K562 (cell line): Measurements from ENCODE around the gene HDLBP. TPM values are rescaled to one million over a fixed set of nuclear protein-coding genes. Genes with fewer than 3 reads are reported as not detected.

Source experiments
- ATAC-seq: fragments of 200-7000 bp; cut with Tn5 transposase; 3 replicates; pipeline ENCODE4 v1.9.1; 2020; ENCODE audit warnings: moderate library complexity
- BruUV-seq: library from RNA; stranded (reverse); fragments of 400-500 nt; replicated peaks from 2 replicates; lab custom pipeline; 2021; lab: Mats Ljungman, UMichigan
- CTCF ChIA-PET: fragments of 300-600 bp; formaldehyde crosslinking; extraction: SDS; loops from one replicate; lab custom pipeline; 2021; ENCODE audit warnings: low intra/inter-chr PET ratio; lab: Yijun Ruan, JAX
- POLR2A ChIA-PET: fragments of 300-600, 350-650 bp; sonication (Branson Sonifier 250); formaldehyde crosslinking; extraction: SDS; loops from one replicate; lab custom pipeline; 2021; ENCODE audit warnings: antibody characterized with exemption, inconsistent platforms; lab: Yijun Ruan, JAX
- DNase-seq, 4 experiments: peaks; one replicate each; pipeline versions ENCODE4 v3.0.0 to v3.0.0-alpha.2; 2011 to 2018; ENCODE audit warnings: low spot score in 3 of 4, mixed read lengths in 3 of 4; ENCODE audit errors: extremely low read depth in 1 of 4
- FAIRE-seq: peaks from 2 replicates; lab custom pipeline; 2011; peaks lifted over from hg19 to GRCh38; lab: Jason Lieb, UNC
- H2AFZ ChIP-seq: 2 replicates; pipeline ENCODE4 v1.6.0; 2011; ENCODE audit warnings: low read depth, low read length, control low read depth, inconsistent platforms
- H3K27ac ChIP-seq: fragments of 200-600 bp; 3 replicates; pipeline ENCODE4 v1.8.0; 2011; ENCODE audit warnings: low read depth, mild to moderate bottlenecking, control low read depth, inconsistent platforms, low read length, moderate library complexity, mixed read lengths; ENCODE audit errors: extremely low read depth
- H3K27me3 ChIP-seq, 2 experiments: fragments of 300-600 bp in 1 of 2; 2 replicates in 1 of 2; 3 replicates in 1 of 2; pipeline versions ENCODE4 v1.6.0 to v1.8.0; 2011; ENCODE audit warnings: inconsistent platforms in 2 of 2, low read length in 2 of 2, mild to moderate bottlenecking in 1 of 2, mixed read lengths in 1 of 2, moderate library complexity in 1 of 2; ENCODE audit not compliant: control insufficient read depth in 2 of 2, insufficient read depth in 2 of 2
- H3K36me3 ChIP-seq: fragments of 300-600 bp; 3 replicates; pipeline ENCODE4 v1.8.0; 2011; ENCODE audit warnings: mild to moderate bottlenecking, low read length, inconsistent platforms; ENCODE audit not compliant: control insufficient read depth, insufficient read depth
- H3K4me1 ChIP-seq, 2 experiments: fragments of 200-600 bp in 1 of 2; replicated peaks in 1 of 2; 2 replicates in 1 of 2; 3 replicates in 1 of 2; pipeline versions ENCODE4 v1.5.1 to v1.8.0; 2011; ENCODE audit warnings: inconsistent platforms in 2 of 2, low read length in 2 of 2, mild to moderate bottlenecking in 1 of 2, mixed read lengths in 1 of 2, moderate library complexity in 1 of 2; ENCODE audit not compliant: control insufficient read depth in 2 of 2, insufficient read depth in 2 of 2
- H3K4me2 ChIP-seq: 2 replicates; pipeline ENCODE4 v1.6.1; 2011; ENCODE audit warnings: low read length, control low read depth, inconsistent platforms, mixed read lengths; ENCODE audit not compliant: insufficient read depth
- H3K4me3 ChIP-seq: fragments of 200-600 bp; sonication (generic), shearing (Covaris generic); 2 replicates; pipeline ENCODE4 v1.5.1; 2016; ENCODE audit warnings: control low read depth, inconsistent platforms
- H3K79me2 ChIP-seq: fragments of 200-600 bp; 3 replicates; pipeline ENCODE4 v1.8.0; 2011; ENCODE audit warnings: low read length, inconsistent platforms; ENCODE audit not compliant: control insufficient read depth, insufficient read depth
- H3K9ac ChIP-seq, 2 experiments: 2 replicates each; pipeline versions ENCODE4 v1.6.0 to v1.6.1; 2011; ENCODE audit warnings: low read depth in 2 of 2, low read length in 2 of 2, control low read depth in 1 of 2, inconsistent platforms in 1 of 2, mild to moderate bottlenecking in 1 of 2, mixed read lengths in 1 of 2; ENCODE audit not compliant: insufficient read depth in 1 of 2
- H3K9me1 ChIP-seq: one replicate; pipeline ENCODE4 v1.6.0; 2011; ENCODE audit warnings: inconsistent platforms, mild to moderate bottlenecking, low read length, moderate library complexity; ENCODE audit not compliant: control insufficient read depth, insufficient read depth
- H3K9me3 ChIP-seq: replicated peaks from 2 replicates; pipeline ENCODE4 v1.5.1; 2011; ENCODE audit warnings: low read depth, low read length, inconsistent platforms; ENCODE audit not compliant: control insufficient read depth, insufficient read depth
- H4K20me1 ChIP-seq: replicated peaks from 2 replicates; pipeline ENCODE4 v1.6.1; 2011; ENCODE audit warnings: low read length, inconsistent platforms, mixed read lengths; ENCODE audit not compliant: control insufficient read depth, insufficient read depth
- ESRRB ChIP-seq: fragments of 250-450 bp; sonication (Bioruptor Pico); IDR thresholded peaks from 2 replicates; pipeline ENCODE4 v1.5.0; 2020; ENCODE audit warnings: mild to moderate bottlenecking, moderate library complexity, borderline replicate concordance
- FOXJ2 ChIP-seq: fragments of 200-800 bp; sonication (Bioruptor generic); IDR thresholded peaks from 2 replicates; pipeline ENCODE4 v1.6.1; 2016; ENCODE audit warnings: missing genetic modification characterization, missing compliant biosample characterization
- MCM2 ChIP-seq: fragments of 450-650 bp; IDR thresholded peaks from 2 replicates; pipeline ENCODE4 v1.6.1; 2017; ENCODE audit warnings: low read depth, mild to moderate bottlenecking
- TCF7L2 ChIP-seq: fragments of 150-350 bp; IDR thresholded peaks from 2 replicates; pipeline ENCODE4 v1.6.1; 2016; ENCODE audit warnings: low read depth, mild to moderate bottlenecking, low read length, moderate library complexity
- YY1 ChIP-seq, 3 experiments: IDR thresholded peaks; 2 replicates each; pipeline ENCODE4 v1.6.1; 2011; ENCODE audit warnings: low read length in 2 of 3, mild to moderate bottlenecking in 2 of 3, moderate library complexity in 2 of 3, borderline replicate concordance in 1 of 3, control low read depth in 1 of 3, low read depth in 1 of 3; ENCODE audit not compliant: insufficient read depth in 3 of 3, insufficient replicate concordance in 2 of 3, control insufficient read depth in 1 of 3, insufficient read length in 1 of 3; ENCODE audit errors: extremely low read depth in 1 of 3
- ZNF655 ChIP-seq: fragments of 250-450 bp; sonication (Bioruptor Pico); IDR thresholded peaks from 2 replicates; pipeline ENCODE4 v1.5.0; 2021
- WGBS: fragments of 100-300 bp; shearing (Covaris generic); methylation state at CpG from one replicate; pipeline ENCODE4 v1.1.6; 2016; ENCODE audit warnings: low coverage, mixed read lengths; ENCODE audit not compliant: insufficient coverage; ENCODE audit errors: missing lambda C conversion rate; 5-methylcytosine and 5-hydroxymethylcytosine counted together
- in situ Hi-C: fragments of 300-500 bp; cut with MboI; formaldehyde crosslinking; loops from 4 replicates; pipeline ENCODE4 v1.15.0; 2018; ENCODE audit warnings: inconsistent platforms, mixed read lengths
- intact Hi-C: fragments of 100-400 bp; cut with micrococcal nuclease; formaldehyde crosslinking; loops from 2 replicates; pipeline ENCODE4 v1.14.2; 2022
- polyA plus RNA-seq, 8 experiments: library from polyadenylated mRNA; depleted of rRNA in 4 of 8; stranded (reverse) in 5 of 8; unstranded in 3 of 8; fragments of >200 nt; fragmentation: Nextera tagmentation in 2 of 8; fragmentation: Illumina TruSeq in 1 of 8; extraction: Ambion mirVana in 2 of 8; extraction: Trizol in 1 of 8; gene quantifications; 2 replicates each; pipeline versions ENCODE4 v1.2.1 to v1.2.3, GENCODE V29; 2011 to 2014; ENCODE audit warnings: inconsistent platforms in 1 of 8, missing spikeins in 1 of 8
- total RNA-seq, 7 experiments: library from RNA; depleted of rRNA in 6 of 7; stranded (reverse); fragments of >200 nt in 6 of 7; fragmentation: Illumina TruSeq in 2 of 7; extraction: Trizol in 2 of 7; gene quantifications; 2 replicates each; pipeline versions ENCODE4 v1.2.1 to v1.2.3, GENCODE V29; 2011 to 2021; ENCODE audit warnings: low replicate concordance in 1 of 7

Gene HDLBP
- total and polyA plus RNA-seq, 9 of the 15 experiments (the other 6 are each of a cell fraction or from before 2014, with no cell fraction given) = 24.4 to 378 (median 146) TPM

- FAIRE-seq = no peak
- Histone ChIP-seq H3K36me3 (peaks cover 12% of the 10 kb centered on the region; the same call in 1 of the 3 replicates), H3K79me2 (no peaks in the 10 kb centered on the region), H3K9me1 (no peaks in the 10 kb centered on the region), H3K4me3 (no peak overlapping the region), H4K20me1 (no peaks in the 10 kb centered on the region), H3K27ac (no peak overlapping the region), H3K9me3 (no peaks in the 10 kb centered on the region)
- POLR2A ChIA-PET = interaction anchor here (0.8 kb wide), 1 partner anchor 508 kb away, joined by 3 read pairs; no protein-coding TSS in a partner anchor
- in situ Hi-C loops = no loop called here
- ATAC-seq = no peak
- BruUV-seq = no TSS peak
- TF ChIP-seq YY1 (IDR thresholded peaks at IDR 0.05; ENCODE audit: borderline replicate concordance in 1 of 3, control insufficient read depth in 1 of 3, extremely low read depth in 1 of 3, insufficient read depth in 3 of 3, insufficient read length in 1 of 3, insufficient replicate concordance in 2 of 3, low read depth in 1 of 3, low read length in 2 of 3) (no peak), FOXJ2 (no peak), MCM2 (no peak), TCF7L2 (no peak), ESRRB (no peak), ZNF655 (CRISPR knock-in tag) (no peak)
- TF ChIP-seq, all 486 proteins: peak for 0
- no peak overlapping the region for H3K9ac ChIP-seq
- H3K4me2 ChIP-seq = no peak overlapping the region
- DNase-seq = no peak
- H3K4me1 ChIP-seq = no peaks in the 10 kb centered on the region; a peak in 1 of 5 replicates
- no peaks in the 10 kb centered on the region for H3K27me3 ChIP-seq
- WGBS = 53% methylated on average over 4 of the region's 4 CpGs
- H2AFZ ChIP-seq = no peak overlapping the region
- CTCF ChIA-PET = no interaction called here
- intact Hi-C loops = no loop called here
Observed at GRCh38 chr2:241179899-241180298, 135.6 kb downstream of the HDLBP start.
